Middle frontal gyrus (tissue), 1 donor: ENCODE results near the gene BTBD9.

Source experiments
- DNase-seq: peaks from one replicate; pipeline ENCODE4 v3.0.0-alpha.2; 2015; ENCODE audit warnings: low spot score; ENCODE audit errors: extremely low spot score

BTBD9 gene

GRCh38 chr6:38391626-38392579 is 247.8 kb downstream of the BTBD9 start:
- no peak for DNase-seq

GRCh38 chr6:38391206-38391605 is 248.5 kb downstream of the BTBD9 start:
- DNase-seq, result no peak

- DNase-seq, result no peak
Measured at GRCh38 chr6:38389875-38390274, 249.9 kb downstream of the BTBD9 start.

GRCh38 chr6:38387971-38388370 is 251.8 kb downstream of the BTBD9 start:
- no peak for DNase-seq

- no peak for DNase-seq
Measured at GRCh38 chr6:38387461-38387860, 252.3 kb downstream of the BTBD9 start.

- DNase-seq, result no peak
Measured at GRCh38 chr6:38378801-38379200, 260.9 kb downstream of the BTBD9 start.

GRCh38 chr6:38375937-38376336 is 263.8 kb downstream of the BTBD9 start:
- no peak for DNase-seq

- no peak for DNase-seq
Measured at GRCh38 chr6:38375341-38375740, 264.4 kb downstream of the BTBD9 start.

GRCh38 chr6:38371881-38372280 is 267.8 kb downstream of the BTBD9 start:
- DNase-seq, result no peak

GRCh38 chr6:38370653-38371601 is 268.8 kb downstream of the BTBD9 start:
- no peak for DNase-seq

- no peak for DNase-seq
Measured at GRCh38 chr6:38367231-38367630, 272.5 kb downstream of the BTBD9 start.

GRCh38 chr6:38366234-38366633 is 273.5 kb downstream of the BTBD9 start:
- DNase-seq, result no peak

GRCh38 chr6:38364775-38365174 is 275.0 kb downstream of the BTBD9 start:
- no peak for DNase-seq

GRCh38 chr6:38364127-38364526 is 275.6 kb downstream of the BTBD9 start:
- DNase-seq, result no peak

- no peak for DNase-seq
Measured at GRCh38 chr6:38355519-38355918, 284.2 kb downstream of the BTBD9 start.

GRCh38 chr6:38354905-38355304 is 284.8 kb downstream of the BTBD9 start:
- no peak for DNase-seq

- DNase-seq, result no peak
Measured at GRCh38 chr6:38354037-38354381, 285.7 kb downstream of the BTBD9 start.

GRCh38 chr6:38353310-38354036 is 286.3 kb downstream of the BTBD9 start:
- DNase-seq, result no peak

GRCh38 chr6:38352636-38353035 is 287.1 kb downstream of the BTBD9 start:
- DNase-seq, result no peak

GRCh38 chr6:38350942-38351341 is 288.8 kb downstream of the BTBD9 start:
- DNase-seq, result no peak

- DNase-seq, result no peak
Measured at GRCh38 chr6:38350220-38350619, 289.5 kb downstream of the BTBD9 start.
